Measurements from ENCODE around the gene ETFBKMT. TPM values are rescaled to one million over a fixed set of nuclear protein-coding genes. Genes with fewer than 3 reads are reported as not detected.

The ETFBKMT gene
- total and polyA plus RNA-seq, 2 of the 13 experiments (the other 11 are each of a cell fraction or from before 2014, with no cell fraction given): 0.62 to 0.93 TPM

DNA sequence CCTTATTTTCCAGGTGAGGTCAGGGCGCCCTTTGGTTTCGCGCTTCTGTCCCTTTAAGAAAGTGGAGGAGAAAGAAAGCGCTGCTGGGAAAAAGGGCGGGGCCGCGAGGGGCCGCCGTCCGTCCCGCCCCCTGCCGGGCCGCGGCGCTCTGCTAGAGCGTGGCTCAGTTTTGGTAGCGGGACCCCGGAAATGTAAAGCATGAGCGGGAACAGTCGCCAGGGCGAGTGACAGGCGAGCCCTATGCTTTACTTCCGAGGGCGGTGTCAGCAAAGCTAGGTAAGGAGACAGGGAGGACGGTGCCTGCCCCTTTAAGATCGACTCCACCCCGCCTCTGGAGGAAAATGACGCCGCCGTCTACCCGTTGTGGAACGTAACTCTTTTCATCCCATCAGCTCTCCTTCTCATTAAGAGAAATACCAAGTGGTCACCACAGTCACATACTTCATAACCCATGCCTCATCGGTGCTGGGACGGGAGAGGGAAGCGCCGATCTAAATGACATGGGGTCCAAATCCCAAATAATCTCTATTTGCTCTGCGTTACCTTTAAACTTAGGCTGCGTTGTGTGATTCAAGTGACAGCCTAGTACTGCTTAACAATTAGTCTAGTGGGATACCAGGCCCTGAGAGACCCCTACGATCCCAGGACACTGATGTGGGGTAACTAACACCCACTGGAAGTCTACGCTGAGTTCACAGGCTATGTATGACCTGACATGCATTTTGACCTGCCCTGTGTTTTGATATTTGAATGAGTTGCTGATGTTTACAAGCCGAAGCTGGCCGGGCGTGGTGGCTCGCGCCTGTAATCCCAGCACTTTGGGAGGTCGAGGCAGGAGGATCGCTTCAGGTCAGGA lies at the start of gene ETFBKMT (continued):
- TF ChIP-seq, protein P1, sequence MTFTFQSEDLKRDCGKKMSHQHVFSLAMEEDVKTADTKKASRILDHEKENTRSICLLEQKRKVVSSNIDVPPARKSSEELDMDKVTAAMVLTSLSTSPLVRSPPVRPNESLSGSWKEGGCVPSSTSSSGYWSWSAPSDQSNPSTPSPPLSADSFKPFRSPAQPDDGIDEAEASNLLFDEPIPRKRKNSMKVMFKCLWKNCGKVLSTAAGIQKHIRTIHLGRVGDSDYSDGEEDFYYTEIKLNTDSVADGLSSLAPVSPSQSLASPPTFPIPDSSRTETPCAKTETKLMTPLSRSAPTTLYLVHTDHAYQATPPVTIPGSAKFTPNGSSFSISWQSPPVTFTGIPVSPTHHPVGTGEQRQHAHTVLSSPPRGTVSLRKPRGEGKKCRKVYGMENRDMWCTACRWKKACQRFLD (CRISPR knock-in tag; IDR thresholded peaks at IDR 0.05; ENCODE audit: borderline replicate concordance): 0 out of 2 replicates have a peak, but pooled peaks have one; percentile 56
- TF ChIP-seq, protein P2, sequence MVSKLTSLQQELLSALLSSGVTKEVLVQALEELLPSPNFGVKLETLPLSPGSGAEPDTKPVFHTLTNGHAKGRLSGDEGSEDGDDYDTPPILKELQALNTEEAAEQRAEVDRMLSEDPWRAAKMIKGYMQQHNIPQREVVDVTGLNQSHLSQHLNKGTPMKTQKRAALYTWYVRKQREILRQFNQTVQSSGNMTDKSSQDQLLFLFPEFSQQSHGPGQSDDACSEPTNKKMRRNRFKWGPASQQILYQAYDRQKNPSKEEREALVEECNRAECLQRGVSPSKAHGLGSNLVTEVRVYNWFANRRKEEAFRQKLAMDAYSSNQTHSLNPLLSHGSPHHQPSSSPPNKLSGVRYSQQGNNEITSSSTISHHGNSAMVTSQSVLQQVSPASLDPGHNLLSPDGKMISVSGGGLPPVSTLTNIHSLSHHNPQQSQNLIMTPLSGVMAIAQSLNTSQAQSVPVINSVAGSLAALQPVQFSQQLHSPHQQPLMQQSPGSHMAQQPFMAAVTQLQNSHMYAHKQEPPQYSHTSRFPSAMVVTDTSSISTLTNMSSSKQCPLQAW (CRISPR knock-in tag; IDR thresholded peaks at IDR 0.05): peak; percentile 29; the same call in 1 of the 2 replicates
- TF ChIP-seq NFATC3 (CRISPR knock-in tag; IDR thresholded peaks at IDR 0.05) (no peak), PAWR (CRISPR knock-in tag; IDR thresholded peaks at IDR 0.05; ENCODE audit: borderline replicate concordance) (no peak), ZNF550 (CRISPR knock-in tag; IDR thresholded peaks at IDR 0.05; ENCODE audit: borderline replicate concordance) (no peak), STAT5B (CRISPR knock-in tag; IDR thresholded peaks at IDR 0.05) (no peak), GABPA (IDR thresholded peaks at IDR 0.05; ENCODE audit: low read depth, low read length) (peak; percentile 41), GABPA (CRISPR knock-in tag; IDR thresholded peaks at IDR 0.05; ENCODE audit: low read depth) (peak; percentile 75), SP1 (IDR thresholded peaks at IDR 0.05) (no peak), SP1 (CRISPR knock-in tag; IDR thresholded peaks at IDR 0.05) (peak; percentile 94), KDM4B (CRISPR knock-in tag; IDR thresholded peaks at IDR 0.05) (no peak), ZNF709 (CRISPR knock-in tag; IDR thresholded peaks at IDR 0.05) (peak; percentile 33; the same call in 1 of the 2 replicates), ZFY (CRISPR knock-in tag; IDR thresholded peaks at IDR 0.05) (peak; percentile 71), HMG20A (CRISPR knock-in tag; IDR thresholded peaks at IDR 0.05; ENCODE audit: borderline replicate concordance) (no peak), MED1 (CRISPR knock-in tag; IDR thresholded peaks at IDR 0.05) (no peak; the same call in 1 of the 2 replicates), SIX1 (CRISPR knock-in tag; IDR thresholded peaks at IDR 0.05; ENCODE audit: borderline replicate concordance) (no peak), ZC3H4 (CRISPR knock-in tag; IDR thresholded peaks at IDR 0.05; ENCODE audit: borderline replicate concordance) (no peak), HOXD1 (CRISPR knock-in tag; IDR thresholded peaks at IDR 0.05) (0 out of 2 replicates have a peak, but pooled peaks have one; percentile 35)
- TF ChIP-seq, protein P3, sequence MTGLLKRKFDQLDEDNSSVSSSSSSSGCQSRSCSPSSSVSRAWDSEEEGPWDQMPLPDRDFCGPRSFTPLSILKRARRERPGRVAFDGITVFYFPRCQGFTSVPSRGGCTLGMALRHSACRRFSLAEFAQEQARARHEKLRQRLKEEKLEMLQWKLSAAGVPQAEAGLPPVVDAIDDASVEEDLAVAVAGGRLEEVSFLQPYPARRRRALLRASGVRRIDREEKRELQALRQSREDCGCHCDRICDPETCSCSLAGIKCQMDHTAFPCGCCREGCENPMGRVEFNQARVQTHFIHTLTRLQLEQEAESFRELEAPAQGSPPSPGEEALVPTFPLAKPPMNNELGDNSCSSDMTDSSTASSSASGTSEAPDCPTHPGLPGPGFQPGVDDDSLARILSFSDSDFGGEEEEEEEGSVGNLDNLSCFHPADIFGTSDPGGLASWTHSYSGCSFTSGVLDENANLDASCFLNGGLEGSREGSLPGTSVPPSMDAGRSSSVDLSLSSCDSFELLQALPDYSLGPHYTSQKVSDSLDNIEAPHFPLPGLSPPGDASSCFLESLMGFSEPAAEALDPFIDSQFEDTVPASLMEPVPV (CRISPR knock-in tag; IDR thresholded peaks at IDR 0.05): no peak
- TF ChIP-seq, protein P4, sequence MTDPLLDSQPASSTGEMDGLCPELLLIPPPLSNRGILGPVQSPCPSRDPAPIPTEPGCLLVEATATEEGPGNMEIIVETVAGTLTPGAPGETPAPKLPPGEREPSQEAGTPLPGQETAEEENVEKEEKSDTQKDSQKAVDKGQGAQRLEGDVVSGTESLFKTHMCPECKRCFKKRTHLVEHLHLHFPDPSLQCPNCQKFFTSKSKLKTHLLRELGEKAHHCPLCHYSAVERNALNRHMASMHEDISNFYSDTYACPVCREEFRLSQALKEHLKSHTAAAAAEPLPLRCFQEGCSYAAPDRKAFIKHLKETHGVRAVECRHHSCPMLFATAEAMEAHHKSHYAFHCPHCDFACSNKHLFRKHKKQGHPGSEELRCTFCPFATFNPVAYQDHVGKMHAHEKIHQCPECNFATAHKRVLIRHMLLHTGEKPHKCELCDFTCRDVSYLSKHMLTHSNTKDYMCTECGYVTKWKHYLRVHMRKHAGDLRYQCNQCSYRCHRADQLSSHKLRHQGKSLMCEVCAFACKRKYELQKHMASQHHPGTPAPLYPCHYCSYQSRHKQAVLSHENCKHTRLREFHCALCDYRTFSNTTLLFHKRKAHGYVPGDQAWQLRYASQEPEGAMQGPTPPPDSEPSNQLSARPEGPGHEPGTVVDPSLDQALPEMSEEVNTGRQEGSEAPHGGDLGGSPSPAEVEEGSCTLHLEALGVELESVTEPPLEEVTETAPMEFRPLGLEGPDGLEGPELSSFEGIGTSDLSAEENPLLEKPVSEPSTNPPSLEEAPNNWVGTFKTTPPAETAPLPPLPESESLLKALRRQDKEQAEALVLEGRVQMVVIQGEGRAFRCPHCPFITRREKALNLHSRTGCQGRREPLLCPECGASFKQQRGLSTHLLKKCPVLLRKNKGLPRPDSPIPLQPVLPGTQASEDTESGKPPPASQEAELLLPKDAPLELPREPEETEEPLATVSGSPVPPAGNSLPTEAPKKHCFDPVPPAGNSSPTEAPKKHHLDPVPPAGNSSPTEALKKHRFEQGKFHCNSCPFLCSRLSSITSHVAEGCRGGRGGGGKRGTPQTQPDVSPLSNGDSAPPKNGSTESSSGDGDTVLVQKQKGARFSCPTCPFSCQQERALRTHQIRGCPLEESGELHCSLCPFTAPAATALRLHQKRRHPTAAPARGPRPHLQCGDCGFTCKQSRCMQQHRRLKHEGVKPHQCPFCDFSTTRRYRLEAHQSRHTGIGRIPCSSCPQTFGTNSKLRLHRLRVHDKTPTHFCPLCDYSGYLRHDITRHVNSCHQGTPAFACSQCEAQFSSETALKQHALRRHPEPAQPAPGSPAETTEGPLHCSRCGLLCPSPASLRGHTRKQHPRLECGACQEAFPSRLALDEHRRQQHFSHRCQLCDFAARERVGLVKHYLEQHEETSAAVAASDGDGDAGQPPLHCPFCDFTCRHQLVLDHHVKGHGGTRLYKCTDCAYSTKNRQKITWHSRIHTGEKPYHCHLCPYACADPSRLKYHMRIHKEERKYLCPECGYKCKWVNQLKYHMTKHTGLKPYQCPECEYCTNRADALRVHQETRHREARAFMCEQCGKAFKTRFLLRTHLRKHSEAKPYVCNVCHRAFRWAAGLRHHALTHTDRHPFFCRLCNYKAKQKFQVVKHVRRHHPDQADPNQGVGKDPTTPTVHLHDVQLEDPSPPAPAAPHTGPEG (CRISPR knock-in tag; IDR thresholded peaks at IDR 0.05): peak; percentile 50; the same call in 1 of the 2 replicates
